SIG-M5 treated with dmso at 0.1 percent for 504 hours (cell line): ENCODE data around the gene RAD1.

ENCODE experiments used
- DNase-seq: peaks from one replicate; lab custom pipeline; 2025; ENCODE audit not compliant: unreplicated experiment; lab: John Stamatoyannopoulos, UW

The RAD1 gene

DNA sequence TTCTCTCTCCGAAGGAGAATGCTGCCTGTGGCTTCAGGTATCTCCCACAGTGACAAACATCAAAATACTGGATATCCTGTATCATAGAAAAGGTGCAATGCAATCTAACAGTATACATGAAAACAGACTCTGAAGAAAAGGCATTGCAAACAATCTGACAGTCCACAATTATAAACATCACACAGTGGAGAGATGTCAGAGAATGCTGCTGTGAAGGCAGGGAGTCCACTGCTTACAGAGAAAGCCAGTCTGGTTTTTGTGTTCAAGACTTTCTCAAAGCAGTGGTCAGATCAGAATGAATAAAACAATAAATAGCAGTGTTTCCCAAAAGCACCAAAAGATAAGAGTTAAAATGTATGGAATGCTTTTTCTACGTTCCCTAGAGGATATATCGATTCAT lies 47.6 kb downstream of the RAD1 start:
- no peak for DNase-seq

DNA sequence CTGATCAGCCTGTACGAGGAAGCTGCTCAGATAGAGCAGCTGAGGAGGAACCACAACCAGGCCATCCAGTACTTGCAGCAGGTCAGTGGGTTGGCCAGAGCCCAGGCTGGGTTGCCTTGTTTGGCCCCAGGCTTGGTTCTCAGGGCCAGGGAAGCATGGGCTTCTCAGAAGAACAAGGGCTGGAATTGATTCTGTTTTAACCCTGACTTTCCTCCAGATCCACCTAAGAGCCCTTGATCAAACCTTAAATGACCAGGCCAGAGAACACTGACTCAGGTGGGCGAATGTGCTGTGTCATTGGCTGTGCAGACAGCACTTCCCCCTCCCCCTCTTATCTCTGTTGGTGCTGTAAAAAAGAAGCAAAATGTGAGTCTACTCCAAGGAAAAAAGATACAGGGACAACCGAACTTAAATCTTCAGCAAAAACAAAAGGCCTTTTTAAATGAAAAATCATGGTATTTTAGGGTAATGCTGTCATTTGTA lies 48.3 kb downstream of the RAD1 start:
- DNase-seq: no peak

DNA sequence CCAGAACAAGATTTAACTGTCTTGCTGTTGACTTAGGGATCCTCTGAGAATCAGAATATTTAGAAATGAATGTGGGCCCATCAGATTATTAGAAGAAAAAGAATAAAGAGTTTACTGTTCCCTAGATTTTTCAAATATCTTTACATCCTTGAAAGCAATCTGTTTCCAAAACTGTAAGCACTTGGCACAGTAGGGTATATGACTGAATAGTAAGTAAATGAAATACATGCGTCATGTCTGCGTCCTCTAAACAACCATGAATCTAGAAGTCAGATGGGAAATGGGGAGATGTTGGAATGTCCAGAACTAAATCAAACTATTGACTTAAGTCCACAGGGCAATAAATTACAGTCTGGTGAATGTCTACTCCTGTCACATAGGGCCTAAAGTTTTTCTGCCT lies 50.2 kb downstream of the RAD1 start:
- DNase-seq: no peak

DNA sequence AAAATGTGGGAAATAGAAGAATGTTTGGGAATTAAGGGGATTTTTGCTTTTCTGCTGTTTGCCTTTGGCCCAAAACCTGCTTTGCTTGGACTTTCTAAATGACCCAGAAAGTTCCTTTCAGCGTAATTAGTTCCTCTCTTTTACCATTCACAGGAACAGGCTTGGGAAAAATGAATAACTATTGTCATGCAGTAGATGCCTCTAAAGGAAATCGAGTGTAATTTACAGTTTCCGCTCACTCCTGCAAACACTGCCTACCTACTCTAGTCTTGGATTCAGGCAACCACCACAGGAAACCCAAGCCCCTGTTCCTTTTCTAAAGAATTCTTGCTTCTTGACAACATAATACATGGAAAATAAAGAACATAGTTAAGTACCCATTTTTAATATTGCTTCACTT lies 51.4 kb downstream of the RAD1 start:
- no peak for DNase-seq

DNA sequence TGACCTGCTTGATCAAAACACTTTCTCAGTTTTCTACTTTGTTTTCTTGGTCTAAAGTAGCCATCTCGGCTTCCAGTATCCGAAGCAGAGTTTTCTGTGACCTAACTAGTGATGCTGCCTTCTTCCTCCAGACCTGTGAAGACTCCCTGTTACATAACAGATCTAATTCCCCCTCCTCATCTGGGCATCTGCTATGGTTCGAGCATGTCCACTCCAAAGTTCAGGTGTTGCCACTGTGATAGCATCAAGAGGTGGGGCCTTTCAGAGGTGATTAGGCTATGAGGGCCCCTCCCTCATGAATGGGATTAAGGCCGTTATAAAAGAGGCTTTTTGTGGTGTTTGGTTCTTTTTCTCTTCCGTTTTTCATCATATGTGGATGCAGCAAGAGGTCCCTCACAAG lies 56.1 kb downstream of the RAD1 start:
- no peak for DNase-seq

DNA sequence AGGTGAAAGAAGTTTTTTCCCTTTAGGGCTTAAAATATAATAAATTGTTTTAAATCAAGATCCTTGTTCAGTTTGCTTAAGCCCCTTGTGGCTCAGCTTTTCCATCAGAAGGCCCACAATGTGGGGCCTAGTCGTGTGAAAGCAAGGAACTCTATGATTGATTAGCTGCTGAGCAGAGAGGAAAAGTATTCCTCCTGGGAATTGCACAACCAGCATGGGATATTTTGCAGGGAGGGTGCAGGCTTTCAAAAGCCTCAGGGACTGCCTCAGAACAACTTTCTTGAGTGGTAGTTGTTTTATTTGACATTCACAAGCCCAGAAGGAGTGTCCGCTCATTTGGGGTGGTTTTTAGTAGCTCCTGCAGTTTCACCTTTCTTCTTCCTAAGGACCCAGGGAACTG lies 56.5 kb downstream of the RAD1 start:
- DNase-seq: no peak

DNA sequence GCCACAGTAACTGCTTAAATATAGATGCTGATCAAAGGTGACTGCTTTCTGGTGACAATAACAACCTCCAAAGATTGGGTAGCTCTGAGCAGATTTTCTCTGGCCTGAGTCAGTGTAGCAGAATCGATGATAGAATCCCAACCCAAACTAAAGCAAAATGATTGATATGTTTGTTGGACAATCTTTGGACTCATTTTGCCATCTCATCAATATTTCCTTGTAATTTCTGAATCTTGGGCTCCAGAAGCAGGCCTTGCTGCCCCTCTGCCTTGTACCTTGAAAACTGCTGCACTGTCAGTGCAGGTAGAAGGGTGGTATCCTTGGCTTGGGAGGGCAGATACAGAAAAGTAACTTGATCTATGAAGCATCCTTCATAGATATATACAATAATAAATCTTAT lies 57.4 kb downstream of the RAD1 start:
- no peak for DNase-seq

DNA sequence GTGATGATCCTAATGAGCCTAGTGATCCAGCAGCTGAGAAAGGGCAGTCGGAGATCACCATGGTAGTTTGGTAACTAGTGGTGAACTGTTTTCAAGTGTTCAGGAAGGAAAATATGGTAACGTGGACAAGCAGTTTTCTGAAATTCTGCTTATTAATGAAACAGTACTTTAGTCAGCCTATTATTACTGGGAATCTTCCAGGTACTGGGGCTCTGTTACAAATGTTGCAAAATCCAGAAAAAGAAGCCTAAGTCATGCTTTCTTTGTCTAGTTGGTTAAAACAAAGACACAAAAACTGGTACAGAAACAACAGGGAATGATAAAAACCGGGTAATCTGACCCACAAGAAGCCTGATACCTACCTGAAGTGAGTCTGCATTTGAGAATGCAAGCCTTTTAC lies 58.1 kb downstream of the RAD1 start:
- DNase-seq: no peak
